ENCODE data around the gene AKTIP. TPM values are rescaled to one million over a fixed set of nuclear protein-coding genes. Genes with fewer than 3 reads are reported as not detected.
A peak's percentile ranks its signal among the peaks of the same experiment; 100 is the strongest.

AKTIP gene
- total and polyA plus RNA-seq, 9 of the 15 experiments (the other 6 are each of a cell fraction or from before 2014, with no cell fraction given): 3.0 to 10.7 (median 4.4) TPM

- TF ChIP-seq FUS (optimal IDR thresholded peaks at IDR 0.05; ENCODE audit: low read depth, low read length) (no peak), E4F1 (CRISPR knock-in tag; IDR thresholded peaks at IDR 0.05; ENCODE audit: borderline replicate concordance) (no peak), ZKSCAN1 (IDR thresholded peaks at IDR 0.05; ENCODE audit: low read depth, low read length) (0 out of 2 replicates have a peak, but pooled peaks have one; percentile 7)
Measured at GRCh38 chr16:53503270-53503923, 388 bp upstream of the AKTIP start (continued).

GRCh38 chr16:53501216-53501859, 1.7 kb downstream of the AKTIP start:
- H3K27me3 ChIP-seq (ENCODE audit: control insufficient read depth in 2 of 2, insufficient read depth in 2 of 2, low read length in 2 of 2): no peaks in the 10 kb centered on the region; a peak in 1 of 5 replicates
- peak overlapping the region; percentile 0; the same call in 1 of the 2 replicates for H3K4me2 ChIP-seq (ENCODE audit: insufficient read depth, low read length)
- no peak overlapping the region for H3K9ac ChIP-seq (ENCODE audit: insufficient read depth in 1 of 2, low read depth in 2 of 2, low read length in 2 of 2)
- ChIA-PET CTCF (ENCODE audit: low intra/inter-chr PET ratio) (no interaction called here), POLR2A (interaction anchor here (0.6 kb wide), 1 partner anchor 372 kb away, joined by 3 read pairs; no protein-coding TSS in a partner anchor)
- intact Hi-C loops (cut with micrococcal nuclease) (loop anchor here (5.0 to 10.0 kb wide), 2 partner anchors 74 to 367 kb away; no protein-coding TSS in a partner anchor), in situ Hi-C loops (cut with MboI) (loop anchor here (10.0 to 25.0 kb wide), 2 partner anchors 447 to 1314 kb away; partner anchors contain the start of genes CHD9 and CHD9NB)
- BruUV-seq (replicated peaks): no TSS peak
- FAIRE-seq (no peak), DNase-seq (ENCODE audit: extremely low read depth in 1 of 4, low spot score in 3 of 4) (no peak), ATAC-seq (no peak)
- no peaks in the 10 kb centered on the region for H3K79me2 ChIP-seq (ENCODE audit: control insufficient read depth, insufficient read depth, low read length)
- H2AFZ ChIP-seq (ENCODE audit: low read depth, low read length): no peak overlapping the region
- no peak overlapping the region for H3K27ac ChIP-seq (ENCODE audit: extremely low read depth, low read depth, low read length)
- TF ChIP-seq RERE (CRISPR knock-in tag; IDR thresholded peaks at IDR 0.05; ENCODE audit: borderline replicate concordance): no peak
- no peak for TF ChIP-seq ZNF785 (CRISPR knock-in tag; IDR thresholded peaks at IDR 0.05)
- no peak for TF ChIP-seq MAFK (IDR thresholded peaks at IDR 0.05; ENCODE audit: low read length)
- 0 out of 2 replicates have a peak, but pooled peaks have one; percentile 17 for TF ChIP-seq C11orf30 (IDR thresholded peaks at IDR 0.05; ENCODE audit: low read depth)
- TF ChIP-seq ZNF696 (CRISPR knock-in tag; conservative IDR thresholded peaks at IDR 0.05): no peak
- no peak for TF ChIP-seq HMG20B (CRISPR knock-in tag; IDR thresholded peaks at IDR 0.05)
- no peak for TF ChIP-seq RCOR1 (IDR thresholded peaks at IDR 0.05; ENCODE audit: borderline replicate concordance in 1 of 2, low read depth in 2 of 2, low read length in 2 of 2)
- TF ChIP-seq ZBTB8A (IDR thresholded peaks at IDR 0.05; ENCODE audit: partially characterized antibody): no peak
- H3K36me3 ChIP-seq (ENCODE audit: control insufficient read depth, insufficient read depth, low read length): peaks cover 4% of the 10 kb centered on the region; the same call in 1 of the 3 replicates
- H3K9me1 ChIP-seq (ENCODE audit: control insufficient read depth, insufficient read depth, low read length): no peaks in the 10 kb centered on the region
- peaks cover 3 to 16% of the 10 kb centered on the region in 2 experiments; a peak in 4 of 5 replicates for H3K4me1 ChIP-seq (replicated peaks in 1 of 2; ENCODE audit: control insufficient read depth in 2 of 2, insufficient read depth in 2 of 2, low read length in 2 of 2)
- no peaks in the 10 kb centered on the region for H3K9me3 ChIP-seq (replicated peaks; ENCODE audit: control insufficient read depth, insufficient read depth, low read depth, low read length)
- WGBS (ENCODE audit: insufficient coverage, low coverage, missing lambda C conversion rate): 45% methylated on average over 9 of the region's 9 CpGs
- no peak overlapping the region for H3K4me3 ChIP-seq
- no peaks in the 10 kb centered on the region for H4K20me1 ChIP-seq (replicated peaks; ENCODE audit: control insufficient read depth, insufficient read depth, low read length)
